Measurements from ENCODE around the gene SLIT3.

The SLIT3 gene

GRCh38 chr5:168620807-168621206, 680.1 kb downstream of the SLIT3 start:
- Histone ChIP-seq H3K9ac (ENCODE audit: insufficient read length) (no peak overlapping the region), H3K9me3 (ENCODE audit: low read depth, low read length) (no peaks in the 10 kb centered on the region), H3K4me3 (no peak overlapping the region), H3K27ac (no peak overlapping the region), H3K36me3 (ENCODE audit: insufficient read depth, low read length) (no peaks in the 10 kb centered on the region)
- TF ChIP-seq POLR2AphosphoS5 (IDR thresholded peaks at IDR 0.05; ENCODE audit: borderline replicate concordance, low read depth, low read length) (no peak), FOXP2 (optimal IDR thresholded peaks at IDR 0.05; ENCODE audit: control extremely low read depth, extremely low read length, insufficient read depth) (no peak), EZH2 (IDR thresholded peaks at IDR 0.05) (no peak)
- DNase-seq (ENCODE audit: low read depth, low spot score), result no peak

- Histone ChIP-seq H3K4me3 (no peak overlapping the region), H3K27ac (no peak overlapping the region), H3K9me3 (ENCODE audit: low read depth, low read length) (no peaks in the 10 kb centered on the region), H3K36me3 (ENCODE audit: insufficient read depth, low read length) (no peaks in the 10 kb centered on the region), H3K9ac (ENCODE audit: insufficient read length) (no peak overlapping the region)
- TF ChIP-seq POLR2AphosphoS5 (IDR thresholded peaks at IDR 0.05; ENCODE audit: borderline replicate concordance, low read depth, low read length), result no peak
- TF ChIP-seq FOXP2 (optimal IDR thresholded peaks at IDR 0.05; ENCODE audit: control extremely low read depth, extremely low read length, insufficient read depth), result no peak
- TF ChIP-seq EZH2 (IDR thresholded peaks at IDR 0.05), result no peak
- no peak for DNase-seq (ENCODE audit: low read depth, low spot score)
These were observed 686.3 kb downstream of the SLIT3 start for GRCh38 chr5:168614661-168615060.

- H3K9ac ChIP-seq (ENCODE audit: insufficient read length), result no peak overlapping the region
- H3K9me3 ChIP-seq (ENCODE audit: low read depth, low read length), result no peaks in the 10 kb centered on the region
- no peaks in the 10 kb centered on the region for H3K36me3 ChIP-seq (ENCODE audit: insufficient read depth, low read length)
- no peak overlapping the region for H3K4me3 ChIP-seq
- TF ChIP-seq FOXP2 (optimal IDR thresholded peaks at IDR 0.05; ENCODE audit: control extremely low read depth, extremely low read length, insufficient read depth), result no peak
- no peak for TF ChIP-seq EZH2 (IDR thresholded peaks at IDR 0.05)
- TF ChIP-seq POLR2AphosphoS5 (IDR thresholded peaks at IDR 0.05; ENCODE audit: borderline replicate concordance, low read depth, low read length), result no peak
- H3K27ac ChIP-seq, result no peak overlapping the region
- DNase-seq (ENCODE audit: low read depth, low spot score), result no peak
These were observed 686.9 kb downstream of the SLIT3 start for GRCh38 chr5:168613996-168614395.

DNA sequence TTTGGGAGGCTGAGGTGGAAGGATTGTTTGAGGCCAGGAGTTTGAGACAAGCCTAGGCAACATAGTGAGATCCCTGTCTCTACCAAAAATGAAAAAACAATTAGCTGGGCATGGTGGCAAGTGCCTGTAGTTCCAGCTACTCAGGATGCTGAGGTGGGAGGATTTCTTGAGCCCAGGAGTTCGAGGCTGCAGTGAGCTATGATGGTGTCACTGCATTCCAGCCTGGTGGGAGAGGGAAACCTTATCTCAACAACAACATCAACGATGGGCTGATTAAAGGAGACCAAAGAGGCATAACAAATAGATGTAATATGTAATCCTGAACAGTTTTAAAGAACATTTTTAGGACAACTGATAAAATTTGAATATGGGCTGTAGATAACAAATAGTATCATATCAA, 687.5 kb downstream of the SLIT3 start:
- no peak overlapping the region for H3K27ac ChIP-seq
- H3K36me3 ChIP-seq (ENCODE audit: insufficient read depth, low read length), result no peaks in the 10 kb centered on the region
- H3K9ac ChIP-seq (ENCODE audit: insufficient read length), result no peak overlapping the region
- H3K9me3 ChIP-seq (ENCODE audit: low read depth, low read length), result no peaks in the 10 kb centered on the region
- H3K4me3 ChIP-seq, result no peak overlapping the region
- TF ChIP-seq POLR2AphosphoS5 (IDR thresholded peaks at IDR 0.05; ENCODE audit: borderline replicate concordance, low read depth, low read length), result no peak
- TF ChIP-seq FOXP2 (optimal IDR thresholded peaks at IDR 0.05; ENCODE audit: control extremely low read depth, extremely low read length, insufficient read depth), result no peak
- TF ChIP-seq EZH2 (IDR thresholded peaks at IDR 0.05), result no peak
- no peak for DNase-seq (ENCODE audit: low read depth, low spot score)

DNA sequence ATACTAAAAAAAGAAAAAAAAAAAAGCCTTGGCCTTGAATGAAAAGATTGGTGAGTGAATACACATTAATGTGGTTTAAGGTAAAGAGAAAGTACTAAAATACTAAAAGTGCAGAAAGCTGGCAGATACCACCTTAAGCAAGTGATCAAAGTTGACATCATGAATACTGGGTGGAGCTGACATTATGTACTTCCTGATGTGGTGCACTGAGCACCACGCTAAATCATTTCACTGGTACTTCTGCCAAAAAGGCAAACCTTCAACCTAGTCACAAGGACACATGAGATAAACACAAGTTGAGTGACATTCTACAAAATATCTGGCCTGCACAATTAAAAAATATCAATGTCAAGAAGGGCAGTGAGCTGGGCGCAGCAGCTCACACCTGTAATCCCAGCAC, 687.9 kb downstream of the SLIT3 start:
- Histone ChIP-seq H3K27ac (no peak overlapping the region), H3K9ac (ENCODE audit: insufficient read length) (no peak overlapping the region), H3K4me3 (no peak overlapping the region), H3K36me3 (ENCODE audit: insufficient read depth, low read length) (no peaks in the 10 kb centered on the region), H3K9me3 (ENCODE audit: low read depth, low read length) (no peaks in the 10 kb centered on the region)
- no peak for DNase-seq (ENCODE audit: low read depth, low spot score)
- TF ChIP-seq POLR2AphosphoS5 (IDR thresholded peaks at IDR 0.05; ENCODE audit: borderline replicate concordance, low read depth, low read length) (no peak), FOXP2 (optimal IDR thresholded peaks at IDR 0.05; ENCODE audit: control extremely low read depth, extremely low read length, insufficient read depth) (no peak), EZH2 (IDR thresholded peaks at IDR 0.05) (no peak)

GRCh38 chr5:168612123-168612522, 688.8 kb downstream of the SLIT3 start:
- H3K9me3 ChIP-seq (ENCODE audit: low read depth, low read length), result no peaks in the 10 kb centered on the region

More at GRCh38 chr5:168612123-168612522, 688.8 kb downstream of the SLIT3 start:
- no peak overlapping the region for H3K9ac ChIP-seq (ENCODE audit: insufficient read length)
- no peak for DNase-seq (ENCODE audit: low read depth, low spot score)
- H3K36me3 ChIP-seq (ENCODE audit: insufficient read depth, low read length), result no peaks in the 10 kb centered on the region
- TF ChIP-seq EZH2 (IDR thresholded peaks at IDR 0.05) (no peak), POLR2AphosphoS5 (IDR thresholded peaks at IDR 0.05; ENCODE audit: borderline replicate concordance, low read depth, low read length) (no peak), FOXP2 (optimal IDR thresholded peaks at IDR 0.05; ENCODE audit: control extremely low read depth, extremely low read length, insufficient read depth) (no peak)
- no peak overlapping the region for H3K27ac ChIP-seq
- H3K4me3 ChIP-seq, result no peak overlapping the region

Data from SK-N-MC (cell line).